Keratinocyte (primary cell): ENCODE data around the gene MYLIP. TPM values are rescaled to one million over a fixed set of nuclear protein-coding genes. Genes with fewer than 3 reads are reported as not detected.

Experiments used
- DNase-seq: peaks from one replicate; pipeline ENCODE4 v3.0.0-alpha.2; 2011; ENCODE audit warnings: low read depth, missing footprints, low spot score
- FAIRE-seq: peaks from 2 replicates; lab custom pipeline; 2011; peaks lifted over from hg19 to GRCh38; lab: Jason Lieb, UNC
- H2AFZ ChIP-seq: 2 replicates; pipeline ENCODE4 v1.6.0; 2012; ENCODE audit warnings: low read length, control low read depth, inconsistent platforms; ENCODE audit not compliant: control insufficient read depth
- H3K27ac ChIP-seq: 2 replicates; pipeline ENCODE4 v1.5.1; 2011; ENCODE audit warnings: low read length; ENCODE audit not compliant: control insufficient read depth, insufficient read depth
- H3K27me3 ChIP-seq: 3 replicates; pipeline ENCODE4 v1.6.0; 2011; ENCODE audit warnings: low read length; ENCODE audit not compliant: control insufficient read depth, insufficient read depth; ENCODE audit errors: extremely low read depth
- H3K36me3 ChIP-seq, 2 experiments: 2 replicates in 1 of 2; 3 replicates in 1 of 2; pipeline ENCODE4 v1.5.1; 2011; ENCODE audit warnings: low read length in 2 of 2, mild to moderate bottlenecking in 1 of 2; ENCODE audit not compliant: control insufficient read depth in 2 of 2, insufficient read depth in 2 of 2; ENCODE audit errors: extremely low read depth in 1 of 2
- H3K4me1 ChIP-seq: 3 replicates; pipeline ENCODE4 v1.5.1; 2011; ENCODE audit warnings: low read length; ENCODE audit not compliant: control insufficient read depth, insufficient read depth; ENCODE audit errors: extremely low read depth
- H3K4me2 ChIP-seq: 3 replicates; pipeline ENCODE4 v1.6.0; 2011; ENCODE audit warnings: low read depth, low read length; ENCODE audit not compliant: control insufficient read depth, insufficient read depth; ENCODE audit errors: extremely low read depth
- H3K4me3 ChIP-seq, 3 experiments: fragments of 200-600 bp in 1 of 3; sonication (generic) in 1 of 3; 2 replicates in 2 of 3; 3 replicates in 1 of 3; pipeline ENCODE4 v1.5.1; 2011 to 2016; ENCODE audit warnings: low read length in 3 of 3, mild to moderate bottlenecking in 3 of 3, control low read depth in 2 of 3, inconsistent platforms in 1 of 3, low read depth in 1 of 3, mixed read lengths in 1 of 3, mixed run types in 1 of 3, moderate library complexity in 1 of 3; ENCODE audit not compliant: control insufficient read depth in 2 of 3, insufficient read depth in 2 of 3; ENCODE audit errors: extremely low read depth in 1 of 3
- H3K79me2 ChIP-seq: 2 replicates; pipeline ENCODE4 v1.6.0; 2012; ENCODE audit warnings: low read length; ENCODE audit not compliant: control insufficient read depth, insufficient read depth
- H3K9ac ChIP-seq: 3 replicates; pipeline ENCODE4 v1.6.0; 2011; ENCODE audit warnings: low read length; ENCODE audit not compliant: control insufficient read depth, insufficient read depth; ENCODE audit errors: extremely low read depth
- H3K9me1 ChIP-seq: 3 replicates; pipeline ENCODE4 v1.6.0; 2011; ENCODE audit warnings: low read length; ENCODE audit not compliant: control insufficient read depth, insufficient read depth; ENCODE audit errors: extremely low read depth
- H3K9me3 ChIP-seq: 2 replicates; pipeline ENCODE4 v1.5.1; 2012; ENCODE audit warnings: low read depth, low read length; ENCODE audit not compliant: control insufficient read depth
- H4K20me1 ChIP-seq: 3 replicates; pipeline ENCODE4 v1.6.0; 2011; ENCODE audit warnings: low read length; ENCODE audit not compliant: control insufficient read depth, insufficient read depth; ENCODE audit errors: extremely low read depth
- CTCF ChIP-seq, 3 experiments: IDR thresholded peaks in 1 of 3; conservative IDR thresholded peaks in 1 of 3; optimal IDR thresholded peaks in 1 of 3; 2 replicates in 2 of 3; 3 replicates in 1 of 3; pipeline versions ENCODE3 to v1.5.1; 2011; ENCODE audit warnings: low read length in 3 of 3, mild to moderate bottlenecking in 3 of 3, moderate library complexity in 2 of 3, control low read depth in 1 of 3, inconsistent platforms in 1 of 3; ENCODE audit not compliant: insufficient read depth in 2 of 3; ENCODE audit errors: extremely low read depth in 1 of 3
- EZH2 ChIP-seq: IDR thresholded peaks from one replicate; pipeline ENCODE4 v1.6.1; 2012; ENCODE audit warnings: inconsistent platforms, mild to moderate bottlenecking, low read length, moderate library complexity
- dilution Hi-C: fragments of 300-500 bp; cut with MboI; formaldehyde crosslinking; loops from one replicate; pipeline ENCODE4 v1.7.0; 2020; ENCODE audit warnings: low sequenced_read_pairs; ENCODE audit not compliant: extremely low pct_ligation_motif_present
- polyA plus RNA-seq, 5 experiments: library from polyadenylated mRNA; depleted of rRNA in 3 of 5; stranded (reverse) in 3 of 5; stranded (forward) in 1 of 5; unstranded in 1 of 5; fragments of >200 nt; gene quantifications; 1 replicate in 1 of 5; 2 replicates in 3 of 5; 3 replicates in 1 of 5; pipeline versions ENCODE4 v1.2.1 to v1.2.3, GENCODE V29; 2011 to 2012; ENCODE audit warnings: missing spikeins in 2 of 5, low read depth in 1 of 5, low replicate concordance in 1 of 5

MYLIP gene
- polyA plus RNA-seq, 1 donor (not counting 4 experiments of a cell fraction or from before 2014, with no cell fraction given): 5.8 TPM

GRCh38 chr6:16082361-16082760, 46.5 kb upstream of the MYLIP start:
- TF ChIP-seq EZH2 (no peak), CTCF (optimal IDR thresholded peaks at IDR 0.05 in 1 of 3, IDR thresholded peaks at IDR 0.05 in 1 of 3, conservative IDR thresholded peaks at IDR 0.05 in 1 of 3; ENCODE audit: extremely low read depth in 1 of 3, insufficient read depth in 2 of 3, low read length in 3 of 3) (no peak)
- no peaks in the 10 kb centered on the region for H3K9me3 ChIP-seq
- H3K27me3 ChIP-seq: peaks cover 4% of the 10 kb centered on the region
- H3K9ac ChIP-seq: no peak overlapping the region
- no peak for DNase-seq
- H3K27ac ChIP-seq: no peak overlapping the region
- no peaks in the 10 kb centered on the region for H3K36me3 ChIP-seq
- H3K79me2 ChIP-seq: no peaks in the 10 kb centered on the region
- H3K4me1 ChIP-seq: no peaks in the 10 kb centered on the region
- no peak for FAIRE-seq
- dilution Hi-C loops: no loop called here
- H4K20me1 ChIP-seq: no peaks in the 10 kb centered on the region
- no peak overlapping the region for H3K4me2 ChIP-seq
- no peak overlapping the region for H2AFZ ChIP-seq
- no peak overlapping the region for H3K4me3 ChIP-seq
- H3K9me1 ChIP-seq: no peaks in the 10 kb centered on the region

- H3K4me3 ChIP-seq: no peak overlapping the region
- DNase-seq (no peak), FAIRE-seq (no peak)
- no peaks in the 10 kb centered on the region for H4K20me1 ChIP-seq
- no peaks in the 10 kb centered on the region for H3K9me3 ChIP-seq
- H3K79me2 ChIP-seq: no peaks in the 10 kb centered on the region
- H3K27ac ChIP-seq: no peak overlapping the region
- H3K9me1 ChIP-seq: no peaks in the 10 kb centered on the region
- dilution Hi-C loops: no loop called here
- H2AFZ ChIP-seq: no peak overlapping the region
- H3K4me1 ChIP-seq: no peaks in the 10 kb centered on the region
- H3K4me2 ChIP-seq: no peak overlapping the region
- no peak for TF ChIP-seq CTCF (optimal IDR thresholded peaks at IDR 0.05 in 1 of 3, IDR thresholded peaks at IDR 0.05 in 1 of 3, conservative IDR thresholded peaks at IDR 0.05 in 1 of 3; ENCODE audit: extremely low read depth in 1 of 3, insufficient read depth in 2 of 3, low read length in 3 of 3)
- TF ChIP-seq EZH2: no peak
- no peaks in the 10 kb centered on the region for H3K36me3 ChIP-seq
- H3K9ac ChIP-seq: no peak overlapping the region
- H3K27me3 ChIP-seq: peaks cover 7% of the 10 kb centered on the region
Measured at GRCh38 chr6:16086965-16087364, 41.9 kb upstream of the MYLIP start.
